UCSD-AML1 (cell line): ENCODE data around the gene ATP10B.
"Not testable (repeated sequence)": the region's sequence is repeated elsewhere in the genome, so short reads cannot be mapped to it uniquely, and the experiment has no call there.

Experiments used
- DNase-seq: peaks from one replicate; lab custom pipeline; 2025; ENCODE audit not compliant: unreplicated experiment; lab: John Stamatoyannopoulos, UW

Gene ATP10B, protein sequence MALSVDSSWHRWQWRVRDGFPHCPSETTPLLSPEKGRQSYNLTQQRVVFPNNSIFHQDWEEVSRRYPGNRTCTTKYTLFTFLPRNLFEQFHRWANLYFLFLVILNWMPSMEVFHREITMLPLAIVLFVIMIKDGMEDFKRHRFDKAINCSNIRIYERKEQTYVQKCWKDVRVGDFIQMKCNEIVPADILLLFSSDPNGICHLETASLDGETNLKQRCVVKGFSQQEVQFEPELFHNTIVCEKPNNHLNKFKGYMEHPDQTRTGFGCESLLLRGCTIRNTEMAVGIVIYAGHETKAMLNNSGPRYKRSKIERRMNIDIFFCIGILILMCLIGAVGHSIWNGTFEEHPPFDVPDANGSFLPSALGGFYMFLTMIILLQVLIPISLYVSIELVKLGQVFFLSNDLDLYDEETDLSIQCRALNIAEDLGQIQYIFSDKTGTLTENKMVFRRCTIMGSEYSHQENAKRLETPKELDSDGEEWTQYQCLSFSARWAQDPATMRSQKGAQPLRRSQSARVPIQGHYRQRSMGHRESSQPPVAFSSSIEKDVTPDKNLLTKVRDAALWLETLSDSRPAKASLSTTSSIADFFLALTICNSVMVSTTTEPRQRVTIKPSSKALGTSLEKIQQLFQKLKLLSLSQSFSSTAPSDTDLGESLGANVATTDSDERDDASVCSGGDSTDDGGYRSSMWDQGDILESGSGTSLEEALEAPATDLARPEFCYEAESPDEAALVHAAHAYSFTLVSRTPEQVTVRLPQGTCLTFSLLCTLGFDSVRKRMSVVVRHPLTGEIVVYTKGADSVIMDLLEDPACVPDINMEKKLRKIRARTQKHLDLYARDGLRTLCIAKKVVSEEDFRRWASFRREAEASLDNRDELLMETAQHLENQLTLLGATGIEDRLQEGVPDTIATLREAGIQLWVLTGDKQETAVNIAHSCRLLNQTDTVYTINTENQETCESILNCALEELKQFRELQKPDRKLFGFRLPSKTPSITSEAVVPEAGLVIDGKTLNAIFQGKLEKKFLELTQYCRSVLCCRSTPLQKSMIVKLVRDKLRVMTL (N-terminal part only)

DNA sequence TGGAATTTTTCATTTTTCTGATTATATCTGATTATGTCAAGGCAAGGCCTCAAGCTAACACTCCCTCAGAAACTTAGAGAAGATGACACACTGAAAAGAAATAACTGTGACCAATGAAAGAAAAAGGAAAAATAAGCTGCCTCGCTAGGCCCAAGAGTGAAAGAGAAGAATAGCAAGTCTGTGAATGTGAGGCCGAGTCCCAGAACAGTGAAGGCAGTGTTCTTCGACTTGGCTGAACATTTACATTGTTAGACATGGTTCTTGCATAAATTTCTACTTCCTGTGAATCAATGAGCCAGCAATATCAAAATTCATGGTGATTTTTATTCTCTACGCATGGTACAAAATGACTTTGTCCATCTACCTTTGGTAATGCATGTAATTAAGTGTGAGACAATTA, at the start of gene ATP10B:
TSS of gene ATP10B (minus strand) at position 163 of the 400 bp plus-strand sequence. CDS start 164,137 bp downstream, outside the sequence.
- no peak for DNase-seq

DNA sequence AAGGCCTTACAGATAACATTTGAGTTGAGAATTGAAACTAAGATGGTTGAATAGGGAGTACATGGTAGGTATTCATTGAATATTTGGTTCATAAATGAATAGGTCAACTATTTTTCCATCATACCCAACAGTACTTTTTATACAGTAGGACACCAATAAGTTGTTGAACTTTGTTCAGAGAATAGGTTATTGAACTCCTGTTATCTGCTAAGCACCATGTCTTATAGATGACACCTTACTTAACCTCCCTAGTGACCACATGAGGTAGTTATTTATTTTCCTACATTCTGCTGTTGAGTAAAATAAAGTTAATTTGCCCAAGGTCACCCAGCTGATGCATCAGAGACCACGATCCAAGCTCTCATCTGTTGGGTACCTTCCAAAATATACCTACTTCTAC, 49.6 kb upstream of the ATP10B start:
- no peak for DNase-seq

GRCh38 chr5:160899735-160900134, 47.7 kb upstream of the ATP10B start:
- no peak for DNase-seq

DNA sequence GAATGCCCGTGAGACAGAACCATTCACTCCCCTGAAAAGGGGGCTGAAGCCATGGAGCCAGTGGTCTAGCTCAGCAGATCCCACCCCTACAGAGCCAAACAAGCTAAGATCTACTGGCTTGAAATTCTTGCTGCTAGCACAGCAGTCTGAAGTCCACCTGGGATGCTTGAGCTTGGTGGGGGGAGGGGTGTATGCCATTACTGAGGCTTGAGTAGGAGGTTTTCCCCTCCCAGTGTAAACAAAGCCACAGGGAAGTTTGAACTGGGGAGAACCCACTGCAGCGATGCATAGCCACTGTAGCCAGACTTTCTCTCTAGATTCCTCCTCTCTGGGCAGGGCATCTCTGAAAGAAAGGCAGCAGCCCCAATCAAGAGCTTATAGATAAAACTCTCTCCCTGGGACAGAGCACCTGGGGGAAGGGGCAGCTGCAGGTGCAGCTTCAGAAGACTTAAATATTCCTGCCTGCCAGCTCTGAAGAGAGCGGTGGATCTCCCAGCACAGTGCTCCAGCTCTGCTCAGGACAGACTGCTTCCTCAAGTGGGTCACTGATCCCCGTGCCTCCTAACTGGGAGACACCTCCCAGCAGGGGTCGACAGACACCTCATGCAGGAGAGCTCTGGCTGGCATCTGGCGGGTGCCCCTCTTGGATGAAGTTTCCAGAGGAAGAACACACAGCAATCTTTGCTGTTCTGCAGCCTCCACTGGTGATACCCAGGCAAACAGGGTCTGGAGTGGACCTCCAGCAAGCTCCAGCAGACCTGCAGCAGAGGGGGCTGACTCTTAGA, 41.4 kb upstream of the ATP10B start:
- not testable (repeated sequence) for DNase-seq

DNA sequence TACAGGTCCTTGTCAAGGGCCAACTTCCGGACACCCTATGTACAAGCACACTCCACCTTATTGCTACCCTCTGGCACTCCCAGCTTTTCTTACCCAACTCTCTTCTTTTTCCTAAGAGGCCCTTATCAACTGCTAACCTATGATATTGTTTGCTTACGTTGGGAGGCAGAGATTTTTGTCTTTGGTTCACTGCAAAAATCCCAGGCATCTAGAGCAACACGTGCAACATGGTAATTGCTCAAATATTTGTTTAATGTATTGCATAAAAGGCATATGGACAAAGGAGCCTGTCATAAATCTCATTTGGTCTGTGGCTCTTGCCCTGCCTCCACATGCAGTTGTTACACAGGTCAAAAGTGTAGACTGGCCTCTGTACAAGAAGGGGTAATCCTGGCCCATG, 35.8 kb upstream of the ATP10B start:
- no peak for DNase-seq

- DNase-seq: not testable (repeated sequence)
These were observed 21.7 kb upstream of the ATP10B start for GRCh38 chr5:160873560-160874200.

DNA sequence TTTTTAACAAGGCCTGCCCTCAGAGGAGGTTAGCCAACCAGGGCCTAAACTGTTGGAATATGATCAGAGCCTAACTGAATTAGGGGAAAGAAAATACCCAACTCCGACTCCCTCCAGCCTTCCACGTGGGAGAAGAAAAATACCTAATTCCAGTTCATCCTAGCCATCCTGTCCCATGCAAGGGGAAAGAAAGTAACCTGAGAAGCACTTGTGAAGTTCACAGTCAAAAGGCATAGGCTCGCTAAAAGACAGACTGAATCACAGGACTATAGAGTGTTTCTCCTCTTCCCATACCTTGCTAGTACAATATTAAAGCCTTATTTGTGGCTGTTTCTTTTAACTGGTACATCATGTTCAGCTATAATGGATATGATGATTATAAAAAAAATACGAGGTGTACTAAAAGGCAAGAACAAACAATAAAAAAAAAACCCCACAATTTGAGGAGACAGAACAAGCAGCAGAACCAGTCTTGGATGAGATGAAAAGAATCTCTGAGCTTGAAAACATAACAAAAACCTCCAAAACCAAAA, 18.0 kb upstream of the ATP10B start:
- DNase-seq: no peak

DNA sequence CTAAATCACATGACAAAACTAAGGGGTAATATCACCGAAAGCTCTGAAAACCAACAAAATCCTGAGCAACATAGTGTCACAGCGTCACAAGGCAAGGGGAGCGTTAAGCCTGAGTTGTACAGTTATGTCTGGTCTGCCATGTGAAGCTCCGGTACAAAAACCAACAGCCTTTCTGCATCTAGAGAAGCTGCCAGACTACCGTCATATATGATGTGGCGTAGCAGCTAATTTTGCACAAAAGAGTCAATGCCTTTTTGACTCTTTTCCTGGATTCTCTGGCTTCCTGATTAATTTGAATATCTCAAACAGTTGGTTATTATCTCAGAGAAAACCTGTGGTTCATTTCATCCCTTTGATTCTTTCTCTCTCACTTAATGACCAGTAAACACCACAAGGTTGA, 16.0 kb upstream of the ATP10B start:
- no peak for DNase-seq

DNA sequence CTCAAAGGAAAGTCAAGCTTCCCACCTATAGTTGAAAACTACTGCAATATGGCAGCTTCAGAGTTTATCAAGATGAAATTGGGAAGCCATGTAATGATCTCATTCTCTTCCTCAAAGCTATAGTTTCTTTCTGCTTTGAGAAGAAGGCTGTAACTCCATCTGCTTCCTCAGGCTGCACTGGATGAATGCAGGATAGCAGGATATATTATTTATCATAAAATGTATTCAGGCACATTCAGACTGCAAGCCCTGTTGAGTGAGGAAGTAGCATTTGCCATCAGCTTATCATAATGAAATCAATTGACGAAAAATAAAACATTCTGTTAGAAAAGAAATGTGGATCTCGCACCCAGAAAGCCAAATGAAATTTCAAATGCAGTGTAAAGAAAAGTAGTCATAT, 560 bp downstream of the ATP10B start:
- no peak for DNase-seq

DNA sequence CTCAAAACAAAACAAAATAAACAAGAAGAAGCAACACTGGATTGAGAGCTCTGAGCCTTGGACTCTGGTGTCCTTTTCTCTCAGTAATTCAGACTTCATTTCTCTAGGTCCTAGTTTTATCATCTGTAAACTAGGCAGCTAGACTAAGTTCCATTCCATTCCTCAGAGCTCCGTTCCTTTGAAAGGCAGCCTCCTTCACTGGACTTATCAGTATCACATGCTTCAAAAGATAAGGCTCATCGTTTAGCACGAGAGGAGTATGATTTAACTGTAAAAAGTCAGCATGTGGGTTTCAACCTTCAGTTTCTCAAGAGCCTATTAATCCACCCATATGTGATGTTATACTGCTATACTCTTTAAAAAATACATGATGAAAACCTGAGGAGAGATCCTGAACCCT, 1.6 kb downstream of the ATP10B start:
- no peak for DNase-seq

DNA sequence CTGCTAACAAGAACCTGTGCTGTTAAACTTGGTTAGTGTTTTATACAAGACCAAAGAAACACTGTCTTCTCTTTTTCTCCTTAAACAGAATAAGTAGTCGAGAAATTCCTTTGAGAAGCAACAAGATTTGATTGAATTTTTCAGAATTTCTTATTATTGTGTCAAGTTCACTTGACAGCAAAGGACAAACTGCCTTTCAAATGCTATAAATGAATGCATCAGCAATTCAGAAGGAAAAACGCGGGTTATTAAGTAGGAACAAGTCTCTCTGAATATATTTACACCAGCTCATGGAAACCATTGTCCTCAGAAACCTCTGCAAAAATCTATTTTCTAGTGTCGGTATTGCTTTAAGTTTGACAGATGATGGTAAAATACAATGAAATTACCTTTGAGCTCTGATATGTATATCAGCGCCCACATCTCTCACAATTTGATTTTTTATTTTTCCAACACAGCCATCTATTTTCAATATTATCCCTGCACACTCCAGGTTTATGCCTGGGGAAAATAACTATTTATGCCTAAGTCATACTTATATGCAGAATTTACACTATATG, 4.4 kb downstream of the ATP10B start:
- no peak for DNase-seq

DNA sequence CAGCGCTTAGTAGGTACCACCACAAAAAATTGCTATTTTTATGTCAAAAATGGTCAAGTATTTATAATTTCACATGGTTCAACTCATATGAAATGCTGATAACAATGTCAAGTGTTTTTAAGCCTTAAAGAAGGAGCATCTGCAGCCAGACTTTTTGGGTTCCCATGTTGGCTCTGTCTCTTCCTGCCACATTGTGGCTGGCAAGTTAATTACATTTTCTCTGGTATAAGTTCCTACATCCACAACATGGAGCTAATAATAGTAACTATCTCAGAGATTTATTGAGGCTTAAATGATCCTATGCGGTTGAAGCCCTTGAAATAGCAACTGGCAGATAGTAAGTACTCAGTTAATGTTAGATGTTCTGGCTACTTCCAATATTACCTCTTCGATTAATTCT, 5.4 kb downstream of the ATP10B start:
- no peak for DNase-seq

DNA sequence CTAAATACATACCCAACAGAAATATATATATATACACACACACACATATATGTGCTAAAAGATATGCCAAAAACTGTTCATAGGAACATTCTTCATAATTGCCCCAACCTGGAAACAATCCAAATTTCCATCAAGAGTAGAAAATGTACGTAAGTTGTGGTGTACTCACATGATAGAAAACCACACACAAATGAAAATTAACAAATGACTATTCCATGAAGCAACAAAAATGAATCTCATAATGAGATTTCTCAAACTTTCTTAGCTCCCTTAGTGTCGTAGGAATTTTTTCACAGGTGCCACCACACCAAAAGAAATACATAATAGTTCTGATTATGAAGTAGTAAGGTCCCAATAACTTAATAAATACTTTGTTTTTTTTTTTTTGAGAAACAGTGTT, 7.8 kb downstream of the ATP10B start:
- DNase-seq: no peak

GRCh38 chr5:160843240-160843639, 8.8 kb downstream of the ATP10B start:
- no peak for DNase-seq

DNA sequence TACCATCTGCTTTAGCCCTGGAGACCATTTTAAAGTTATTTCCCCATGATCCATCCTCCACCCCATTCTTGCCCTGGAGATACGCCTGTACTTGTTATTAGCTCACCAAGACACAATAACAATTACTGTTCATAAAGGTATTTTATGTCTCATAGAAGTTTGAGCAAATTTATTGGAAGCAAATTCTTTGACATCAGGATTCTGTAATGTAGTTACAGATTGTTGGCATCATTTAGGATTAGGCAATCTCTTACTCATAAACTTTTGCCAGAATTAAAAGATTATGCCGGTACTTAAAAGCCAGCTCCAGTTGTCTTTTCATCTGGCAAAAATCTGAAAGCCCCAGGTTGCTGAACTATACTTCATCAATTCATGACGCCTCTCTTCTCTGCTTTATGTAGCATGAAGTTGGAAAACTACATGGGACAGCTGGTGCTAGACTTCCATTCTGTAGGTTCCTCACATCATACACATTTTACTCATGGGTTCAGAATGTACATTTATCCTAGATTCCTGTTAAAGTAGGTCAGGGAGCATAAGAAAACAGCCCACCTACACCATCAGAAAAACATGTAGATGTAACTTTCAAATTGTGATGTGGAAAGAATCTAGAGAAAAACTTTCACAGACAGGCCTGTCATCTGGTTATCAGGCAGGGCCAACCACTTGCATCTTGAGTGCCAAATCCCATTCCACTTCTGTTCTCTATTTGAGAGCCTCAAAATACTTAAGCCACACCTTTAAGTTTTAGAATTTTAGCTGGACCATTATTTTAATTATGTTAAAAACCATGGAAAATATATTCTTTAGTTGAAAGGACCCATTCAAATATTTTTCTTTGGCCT, 14.0 kb downstream of the ATP10B start:
- DNase-seq: no peak

GRCh38 chr5:160837211-160837610, 14.8 kb downstream of the ATP10B start:
- no peak for DNase-seq

DNA sequence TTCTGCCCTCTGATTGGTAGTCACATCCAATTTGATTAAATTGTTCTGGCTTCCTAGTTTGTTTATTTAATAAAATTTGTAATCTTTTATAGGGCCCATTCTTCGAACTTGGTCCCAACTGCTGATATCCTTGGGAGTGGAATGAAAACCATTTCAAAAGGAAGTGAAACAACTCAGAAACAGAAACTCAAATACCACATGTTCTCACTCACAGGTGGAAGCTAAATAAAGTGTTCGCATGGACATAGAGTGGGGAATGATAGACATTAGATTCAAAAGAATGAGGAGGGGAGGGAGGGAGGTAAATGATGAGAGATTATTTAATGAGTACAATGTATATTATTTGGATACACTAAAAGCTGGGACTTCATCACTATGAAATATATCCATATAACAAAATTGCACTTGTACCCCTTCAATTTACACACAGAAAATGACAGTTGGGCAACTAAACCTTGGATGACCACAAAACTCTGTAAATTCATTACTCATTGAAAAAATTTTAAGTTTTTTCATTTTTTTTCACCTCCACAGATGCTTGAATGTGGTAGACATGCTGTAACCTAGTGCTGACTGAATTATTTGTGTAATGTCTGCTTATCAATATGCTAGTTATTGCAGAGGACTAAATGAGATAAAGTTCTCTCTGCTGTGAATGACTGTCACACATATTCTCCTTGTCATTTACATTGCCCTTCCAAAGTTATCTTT, 16.0 kb downstream of the ATP10B start:
- DNase-seq: no peak

DNA sequence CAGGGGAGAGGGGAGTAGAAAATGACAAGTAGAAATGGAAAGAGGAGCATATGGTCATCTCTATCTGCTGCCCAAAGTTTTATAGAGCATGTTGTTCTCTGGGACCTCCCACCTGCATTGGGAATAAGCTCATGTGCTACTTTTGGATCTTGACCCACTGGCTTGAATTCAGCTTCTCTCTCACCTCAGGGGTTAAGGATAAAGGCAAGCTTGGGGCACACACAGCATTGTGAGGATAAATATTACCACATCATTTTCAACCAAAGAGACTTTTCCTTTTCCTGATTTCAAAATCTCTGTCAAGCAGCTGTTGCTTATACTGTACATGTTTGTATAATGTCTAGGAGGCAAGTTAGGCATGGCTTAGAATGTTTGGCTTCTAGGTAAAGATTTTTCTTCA, 16.6 kb downstream of the ATP10B start:
- no peak for DNase-seq
